WTC11 (cell line): ENCODE measurements around the gene CEP85. TPM values are rescaled to one million over a fixed set of nuclear protein-coding genes. Genes with fewer than 3 reads are reported as not detected.
"Not testable (repeated sequence)": the region's sequence is repeated elsewhere in the genome, so short reads cannot be mapped to it uniquely, and the experiment has no call there.

Experiments
- ATAC-seq: fragments of 200-7000 bp; cut with Tn5 transposase; 2 replicates; pipeline ENCODE4 v1.10.0; 2021; ENCODE audit warnings: mild to moderate bottlenecking, moderate library complexity
- CTCF ChIA-PET: fragments of 300-600 bp; sonication (Branson Sonifier 250); formaldehyde crosslinking; loops from one replicate; lab custom pipeline; 2021; ENCODE audit warnings: antibody characterized with exemption; lab: Charles Lee
- POLR2A ChIA-PET: fragments of 350-600 bp; sonication (Branson Sonifier 250); formaldehyde crosslinking; loops from one replicate; lab custom pipeline; 2021; ENCODE audit warnings: antibody characterized with exemption; lab: Charles Lee
- DNase-seq: peaks from one replicate; pipeline ENCODE4 v3.0.0; 2021; ENCODE audit warnings: low spot score
- H3K27ac Mint-ChIP-seq: 2 replicates; pipeline ENCODE4 v1.8.0; 2021; ENCODE audit warnings: mixed read lengths
- H3K27me3 Mint-ChIP-seq: 2 replicates; pipeline ENCODE4 v1.8.0; 2021; ENCODE audit warnings: low read depth, mild to moderate bottlenecking, moderate library complexity, mixed read lengths
- H3K36me3 Mint-ChIP-seq: 2 replicates; pipeline ENCODE4 v1.8.0; 2021; ENCODE audit warnings: mixed read lengths
- H3K4me1 Mint-ChIP-seq: 2 replicates; pipeline ENCODE4 v1.8.0; 2022; ENCODE audit warnings: mixed read lengths
- H3K4me3 Mint-ChIP-seq: 2 replicates; pipeline ENCODE4 v1.8.0; 2021; ENCODE audit warnings: mild to moderate bottlenecking, moderate library complexity, mixed read lengths
- H3K9me3 Mint-ChIP-seq: 2 replicates; pipeline ENCODE4 v1.8.0; 2021; ENCODE audit warnings: mixed read lengths
- EMX1 ChIP-seq: fragments of 250-450 bp; sonication (Bioruptor Pico); IDR thresholded peaks from 2 replicates; pipeline ENCODE4 v1.8.0; 2021; ENCODE audit warnings: mild to moderate bottlenecking
- JAZF1 ChIP-seq: fragments of 250-450 bp; sonication (Bioruptor Pico); IDR thresholded peaks from 2 replicates; pipeline ENCODE4 v1.9.0; 2021; ENCODE audit warnings: moderate library complexity, mild to moderate bottlenecking, inconsistent platforms
- NR1H2 ChIP-seq: sonication (generic); formaldehyde crosslinking; IDR thresholded peaks from 2 replicates; pipeline ENCODE4 v1.9.0; 2021; ENCODE audit warnings: mild to moderate bottlenecking, moderate library complexity, missing genetic modification reagents
- NR2C2 ChIP-seq: sonication (generic); formaldehyde crosslinking; IDR thresholded peaks from 2 replicates; pipeline ENCODE4 v1.8.0; 2022; ENCODE audit warnings: mild to moderate bottlenecking, missing genetic modification reagents
- SMAD4 ChIP-seq: sonication (generic); formaldehyde crosslinking; IDR thresholded peaks from 2 replicates; pipeline ENCODE4 v1.8.0; 2022; ENCODE audit warnings: mild to moderate bottlenecking, missing genetic modification reagents
- SP1 ChIP-seq: sonication (generic); formaldehyde crosslinking; conservative IDR thresholded peaks from 2 replicates; pipeline ENCODE4 v1.8.1; 2022; ENCODE audit warnings: missing genetic modification reagents
- ZNF232 ChIP-seq: sonication (generic); formaldehyde crosslinking; IDR thresholded peaks from 2 replicates; pipeline ENCODE4 v1.8.0; 2022; ENCODE audit warnings: mild to moderate bottlenecking, missing genetic modification reagents
- ZNF671 ChIP-seq: fragments of 250-450 bp; sonication (Bioruptor Pico); IDR thresholded peaks from 2 replicates; pipeline ENCODE4 v1.8.0; 2021; ENCODE audit warnings: mild to moderate bottlenecking
- total RNA-seq: library from RNA; stranded (reverse); gene quantifications from 3 replicates; pipeline ENCODE4 v1.2.3, GENCODE V29; 2021
- TF ChIP-seq, protein P1 (sequence below): sonication (generic); formaldehyde crosslinking; IDR thresholded peaks from 2 replicates; pipeline ENCODE4 v1.8.1; 2023; ENCODE audit warnings: mild to moderate bottlenecking, missing genetic modification reagents, borderline replicate concordance
- TF ChIP-seq, protein P2 (sequence below): sonication (generic); formaldehyde crosslinking; IDR thresholded peaks from 2 replicates; pipeline ENCODE4 v1.8.1; 2022; ENCODE audit warnings: missing genetic modification reagents, borderline replicate concordance
- TF ChIP-seq, protein P3 (sequence below): fragments of 250-450 bp; sonication (Bioruptor Pico); IDR thresholded peaks from 2 replicates; pipeline ENCODE4 v1.9.0; 2021; ENCODE audit warnings: mild to moderate bottlenecking
- TF ChIP-seq, protein P4 (sequence below): sonication (generic); formaldehyde crosslinking; IDR thresholded peaks from 2 replicates; pipeline ENCODE4 v1.8.1; 2023; ENCODE audit warnings: mild to moderate bottlenecking, missing genetic modification reagents, moderate library complexity
- TF ChIP-seq, protein P5 (sequence below): sonication (generic); formaldehyde crosslinking; IDR thresholded peaks from 2 replicates; pipeline ENCODE4 v1.8.1; 2023; ENCODE audit warnings: mild to moderate bottlenecking, missing genetic modification reagents
- TF ChIP-seq, protein P6 (sequence below): sonication (generic); formaldehyde crosslinking; IDR thresholded peaks from 2 replicates; pipeline ENCODE4 v1.8.1; 2022; ENCODE audit warnings: mild to moderate bottlenecking, missing genetic modification reagents, moderate library complexity, borderline replicate concordance
- TF ChIP-seq, protein P7 (sequence below): sonication (generic); formaldehyde crosslinking; IDR thresholded peaks from 2 replicates; pipeline ENCODE4 v1.8.0; 2022; ENCODE audit warnings: mild to moderate bottlenecking, missing genetic modification reagents
- TF ChIP-seq, protein P8 (sequence below): sonication (generic); formaldehyde crosslinking; IDR thresholded peaks from 2 replicates; pipeline ENCODE4 v1.8.0; 2023; ENCODE audit warnings: missing genetic modification reagents, mild to moderate bottlenecking, borderline replicate concordance

Gene CEP85
- total RNA-seq, 1 experiment from 2014 or later, result 40.8 TPM

DNA sequence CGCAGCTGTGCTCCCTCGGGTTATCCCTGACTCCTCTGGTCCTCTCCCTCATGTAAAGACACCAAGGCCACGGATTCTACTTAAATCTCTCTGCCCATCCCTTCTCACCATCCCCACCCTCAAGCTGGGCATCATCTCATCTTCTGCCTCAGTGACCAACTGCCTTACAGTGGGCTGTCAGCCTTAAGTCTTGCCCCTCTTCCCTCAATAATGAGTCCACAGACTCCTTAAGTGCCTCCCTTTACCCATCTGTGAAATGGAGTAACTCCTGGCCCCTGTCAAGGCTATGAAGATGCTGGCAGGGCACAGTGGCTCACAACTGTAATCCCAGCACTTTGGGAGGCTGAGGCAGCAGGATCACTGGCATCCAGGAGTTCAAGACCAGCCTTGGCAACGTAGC lies 57.9 kb downstream of the CEP85 start:
- Mint-ChIP-seq H3K4me1 (peaks cover 16% of the 10 kb centered on the region), H3K27me3 (no peaks in the 10 kb centered on the region; the same call in 1 of the 2 replicates), H3K27ac (no peak overlapping the region), H3K9me3 (no peaks in the 10 kb centered on the region), H3K4me3 (no peak overlapping the region), H3K36me3 (no peaks in the 10 kb centered on the region)
- TF ChIP-seq, protein P1, sequence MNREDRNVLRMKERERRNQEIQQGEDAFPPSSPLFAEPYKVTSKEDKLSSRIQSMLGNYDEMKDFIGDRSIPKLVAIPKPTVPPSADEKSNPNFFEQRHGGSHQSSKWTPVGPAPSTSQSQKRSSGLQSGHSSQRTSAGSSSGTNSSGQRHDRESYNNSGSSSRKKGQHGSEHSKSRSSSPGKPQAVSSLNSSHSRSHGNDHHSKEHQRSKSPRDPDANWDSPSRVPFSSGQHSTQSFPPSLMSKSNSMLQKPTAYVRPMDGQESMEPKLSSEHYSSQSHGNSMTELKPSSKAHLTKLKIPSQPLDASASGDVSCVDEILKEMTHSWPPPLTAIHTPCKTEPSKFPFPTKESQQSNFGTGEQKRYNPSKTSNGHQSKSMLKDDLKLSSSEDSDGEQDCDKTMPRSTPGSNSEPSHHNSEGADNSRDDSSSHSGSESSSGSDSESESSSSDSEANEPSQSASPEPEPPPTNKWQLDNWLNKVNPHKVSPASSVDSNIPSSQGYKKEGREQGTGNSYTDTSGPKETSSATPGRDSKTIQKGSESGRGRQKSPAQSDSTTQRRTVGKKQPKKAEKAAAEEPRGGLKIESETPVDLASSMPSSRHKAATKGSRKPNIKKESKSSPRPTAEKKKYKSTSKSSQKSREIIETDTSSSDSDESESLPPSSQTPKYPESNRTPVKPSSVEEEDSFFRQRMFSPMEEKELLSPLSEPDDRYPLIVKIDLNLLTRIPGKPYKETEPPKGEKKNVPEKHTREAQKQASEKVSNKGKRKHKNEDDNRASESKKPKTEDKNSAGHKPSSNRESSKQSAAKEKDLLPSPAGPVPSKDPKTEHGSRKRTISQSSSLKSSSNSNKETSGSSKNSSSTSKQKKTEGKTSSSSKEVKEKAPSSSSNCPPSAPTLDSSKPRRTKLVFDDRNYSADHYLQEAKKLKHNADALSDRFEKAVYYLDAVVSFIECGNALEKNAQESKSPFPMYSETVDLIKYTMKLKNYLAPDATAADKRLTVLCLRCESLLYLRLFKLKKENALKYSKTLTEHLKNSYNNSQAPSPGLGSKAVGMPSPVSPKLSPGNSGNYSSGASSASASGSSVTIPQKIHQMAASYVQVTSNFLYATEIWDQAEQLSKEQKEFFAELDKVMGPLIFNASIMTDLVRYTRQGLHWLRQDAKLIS, result no peak
- no peak for TF ChIP-seq EMX1
- TF ChIP-seq, protein P2, sequence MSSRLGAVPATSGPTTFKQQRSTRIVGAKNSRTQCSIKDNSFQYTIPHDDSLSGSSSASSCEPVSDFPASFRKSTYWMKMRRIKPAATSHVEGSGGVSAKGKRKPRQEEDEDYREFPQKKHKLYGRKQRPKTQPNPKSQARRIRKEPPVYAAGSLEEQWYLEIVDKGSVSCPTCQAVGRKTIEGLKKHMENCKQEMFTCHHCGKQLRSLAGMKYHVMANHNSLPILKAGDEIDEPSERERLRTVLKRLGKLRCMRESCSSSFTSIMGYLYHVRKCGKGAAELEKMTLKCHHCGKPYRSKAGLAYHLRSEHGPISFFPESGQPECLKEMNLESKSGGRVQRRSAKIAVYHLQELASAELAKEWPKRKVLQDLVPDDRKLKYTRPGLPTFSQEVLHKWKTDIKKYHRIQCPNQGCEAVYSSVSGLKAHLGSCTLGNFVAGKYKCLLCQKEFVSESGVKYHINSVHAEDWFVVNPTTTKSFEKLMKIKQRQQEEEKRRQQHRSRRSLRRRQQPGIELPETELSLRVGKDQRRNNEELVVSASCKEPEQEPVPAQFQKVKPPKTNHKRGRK (CRISPR knock-in tag), result no peak
- TF ChIP-seq, protein P3, sequence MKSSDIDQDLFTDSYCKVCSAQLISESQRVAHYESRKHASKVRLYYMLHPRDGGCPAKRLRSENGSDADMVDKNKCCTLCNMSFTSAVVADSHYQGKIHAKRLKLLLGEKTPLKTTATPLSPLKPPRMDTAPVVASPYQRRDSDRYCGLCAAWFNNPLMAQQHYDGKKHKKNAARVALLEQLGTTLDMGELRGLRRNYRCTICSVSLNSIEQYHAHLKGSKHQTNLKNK (CRISPR knock-in tag), result no peak
- no peak for TF ChIP-seq NR2C2 (CRISPR knock-in tag)
- TF ChIP-seq, protein P4, sequence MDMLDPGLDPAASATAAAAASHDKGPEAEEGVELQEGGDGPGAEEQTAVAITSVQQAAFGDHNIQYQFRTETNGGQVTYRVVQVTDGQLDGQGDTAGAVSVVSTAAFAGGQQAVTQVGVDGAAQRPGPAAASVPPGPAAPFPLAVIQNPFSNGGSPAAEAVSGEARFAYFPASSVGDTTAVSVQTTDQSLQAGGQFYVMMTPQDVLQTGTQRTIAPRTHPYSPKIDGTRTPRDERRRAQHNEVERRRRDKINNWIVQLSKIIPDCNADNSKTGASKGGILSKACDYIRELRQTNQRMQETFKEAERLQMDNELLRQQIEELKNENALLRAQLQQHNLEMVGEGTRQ, result no peak
- TF ChIP-seq ZNF232 (CRISPR knock-in tag), result no peak
- no peak for TF ChIP-seq SP1 (CRISPR knock-in tag)
- TF ChIP-seq, protein P5, sequence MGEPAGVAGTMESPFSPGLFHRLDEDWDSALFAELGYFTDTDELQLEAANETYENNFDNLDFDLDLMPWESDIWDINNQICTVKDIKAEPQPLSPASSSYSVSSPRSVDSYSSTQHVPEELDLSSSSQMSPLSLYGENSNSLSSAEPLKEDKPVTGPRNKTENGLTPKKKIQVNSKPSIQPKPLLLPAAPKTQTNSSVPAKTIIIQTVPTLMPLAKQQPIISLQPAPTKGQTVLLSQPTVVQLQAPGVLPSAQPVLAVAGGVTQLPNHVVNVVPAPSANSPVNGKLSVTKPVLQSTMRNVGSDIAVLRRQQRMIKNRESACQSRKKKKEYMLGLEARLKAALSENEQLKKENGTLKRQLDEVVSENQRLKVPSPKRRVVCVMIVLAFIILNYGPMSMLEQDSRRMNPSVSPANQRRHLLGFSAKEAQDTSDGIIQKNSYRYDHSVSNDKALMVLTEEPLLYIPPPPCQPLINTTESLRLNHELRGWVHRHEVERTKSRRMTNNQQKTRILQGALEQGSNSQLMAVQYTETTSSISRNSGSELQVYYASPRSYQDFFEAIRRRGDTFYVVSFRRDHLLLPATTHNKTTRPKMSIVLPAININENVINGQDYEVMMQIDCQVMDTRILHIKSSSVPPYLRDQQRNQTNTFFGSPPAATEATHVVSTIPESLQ (CRISPR knock-in tag), result no peak
- TF ChIP-seq, protein P6, sequence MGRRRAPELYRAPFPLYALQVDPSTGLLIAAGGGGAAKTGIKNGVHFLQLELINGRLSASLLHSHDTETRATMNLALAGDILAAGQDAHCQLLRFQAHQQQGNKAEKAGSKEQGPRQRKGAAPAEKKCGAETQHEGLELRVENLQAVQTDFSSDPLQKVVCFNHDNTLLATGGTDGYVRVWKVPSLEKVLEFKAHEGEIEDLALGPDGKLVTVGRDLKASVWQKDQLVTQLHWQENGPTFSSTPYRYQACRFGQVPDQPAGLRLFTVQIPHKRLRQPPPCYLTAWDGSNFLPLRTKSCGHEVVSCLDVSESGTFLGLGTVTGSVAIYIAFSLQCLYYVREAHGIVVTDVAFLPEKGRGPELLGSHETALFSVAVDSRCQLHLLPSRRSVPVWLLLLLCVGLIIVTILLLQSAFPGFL (CRISPR knock-in tag), result no peak
- TF ChIP-seq SMAD4 (CRISPR knock-in tag), result no peak
- no peak for TF ChIP-seq ZNF671 (CRISPR knock-in tag)
- TF ChIP-seq, protein P7, sequence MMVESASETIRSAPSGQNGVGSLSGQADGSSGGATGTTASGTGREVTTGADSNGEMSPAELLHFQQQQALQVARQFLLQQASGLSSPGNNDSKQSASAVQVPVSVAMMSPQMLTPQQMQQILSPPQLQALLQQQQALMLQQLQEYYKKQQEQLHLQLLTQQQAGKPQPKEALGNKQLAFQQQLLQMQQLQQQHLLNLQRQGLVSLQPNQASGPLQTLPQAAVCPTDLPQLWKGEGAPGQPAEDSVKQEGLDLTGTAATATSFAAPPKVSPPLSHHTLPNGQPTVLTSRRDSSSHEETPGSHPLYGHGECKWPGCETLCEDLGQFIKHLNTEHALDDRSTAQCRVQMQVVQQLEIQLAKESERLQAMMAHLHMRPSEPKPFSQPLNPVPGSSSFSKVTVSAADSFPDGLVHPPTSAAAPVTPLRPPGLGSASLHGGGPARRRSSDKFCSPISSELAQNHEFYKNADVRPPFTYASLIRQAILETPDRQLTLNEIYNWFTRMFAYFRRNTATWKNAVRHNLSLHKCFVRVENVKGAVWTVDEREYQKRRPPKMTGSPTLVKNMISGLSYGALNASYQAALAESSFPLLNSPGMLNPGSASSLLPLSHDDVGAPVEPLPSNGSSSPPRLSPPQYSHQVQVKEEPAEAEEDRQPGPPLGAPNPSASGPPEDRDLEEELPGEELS (CRISPR knock-in tag), result no peak
- TF ChIP-seq, protein P8, sequence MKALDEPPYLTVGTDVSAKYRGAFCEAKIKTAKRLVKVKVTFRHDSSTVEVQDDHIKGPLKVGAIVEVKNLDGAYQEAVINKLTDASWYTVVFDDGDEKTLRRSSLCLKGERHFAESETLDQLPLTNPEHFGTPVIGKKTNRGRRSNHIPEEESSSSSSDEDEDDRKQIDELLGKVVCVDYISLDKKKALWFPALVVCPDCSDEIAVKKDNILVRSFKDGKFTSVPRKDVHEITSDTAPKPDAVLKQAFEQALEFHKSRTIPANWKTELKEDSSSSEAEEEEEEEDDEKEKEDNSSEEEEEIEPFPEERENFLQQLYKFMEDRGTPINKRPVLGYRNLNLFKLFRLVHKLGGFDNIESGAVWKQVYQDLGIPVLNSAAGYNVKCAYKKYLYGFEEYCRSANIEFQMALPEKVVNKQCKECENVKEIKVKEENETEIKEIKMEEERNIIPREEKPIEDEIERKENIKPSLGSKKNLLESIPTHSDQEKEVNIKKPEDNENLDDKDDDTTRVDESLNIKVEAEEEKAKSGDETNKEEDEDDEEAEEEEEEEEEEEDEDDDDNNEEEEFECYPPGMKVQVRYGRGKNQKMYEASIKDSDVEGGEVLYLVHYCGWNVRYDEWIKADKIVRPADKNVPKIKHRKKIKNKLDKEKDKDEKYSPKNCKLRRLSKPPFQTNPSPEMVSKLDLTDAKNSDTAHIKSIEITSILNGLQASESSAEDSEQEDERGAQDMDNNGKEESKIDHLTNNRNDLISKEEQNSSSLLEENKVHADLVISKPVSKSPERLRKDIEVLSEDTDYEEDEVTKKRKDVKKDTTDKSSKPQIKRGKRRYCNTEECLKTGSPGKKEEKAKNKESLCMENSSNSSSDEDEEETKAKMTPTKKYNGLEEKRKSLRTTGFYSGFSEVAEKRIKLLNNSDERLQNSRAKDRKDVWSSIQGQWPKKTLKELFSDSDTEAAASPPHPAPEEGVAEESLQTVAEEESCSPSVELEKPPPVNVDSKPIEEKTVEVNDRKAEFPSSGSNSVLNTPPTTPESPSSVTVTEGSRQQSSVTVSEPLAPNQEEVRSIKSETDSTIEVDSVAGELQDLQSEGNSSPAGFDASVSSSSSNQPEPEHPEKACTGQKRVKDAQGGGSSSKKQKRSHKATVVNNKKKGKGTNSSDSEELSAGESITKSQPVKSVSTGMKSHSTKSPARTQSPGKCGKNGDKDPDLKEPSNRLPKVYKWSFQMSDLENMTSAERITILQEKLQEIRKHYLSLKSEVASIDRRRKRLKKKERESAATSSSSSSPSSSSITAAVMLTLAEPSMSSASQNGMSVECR (CRISPR knock-in tag), result no peak
- TF ChIP-seq NR1H2 (CRISPR knock-in tag), result no peak
- no peak for TF ChIP-seq JAZF1 (CRISPR knock-in tag)
- DNase-seq, result no peak
- POLR2A ChIA-PET, result no interaction called here
- CTCF ChIA-PET, result interaction anchor here (0.8 to 2.1 kb wide), 3 partner anchors 23 to 30 kb away, joined by 3 to 7 read pairs (median 5); partner anchors contain the start of gene CD52
- no peak for ATAC-seq

DNA sequence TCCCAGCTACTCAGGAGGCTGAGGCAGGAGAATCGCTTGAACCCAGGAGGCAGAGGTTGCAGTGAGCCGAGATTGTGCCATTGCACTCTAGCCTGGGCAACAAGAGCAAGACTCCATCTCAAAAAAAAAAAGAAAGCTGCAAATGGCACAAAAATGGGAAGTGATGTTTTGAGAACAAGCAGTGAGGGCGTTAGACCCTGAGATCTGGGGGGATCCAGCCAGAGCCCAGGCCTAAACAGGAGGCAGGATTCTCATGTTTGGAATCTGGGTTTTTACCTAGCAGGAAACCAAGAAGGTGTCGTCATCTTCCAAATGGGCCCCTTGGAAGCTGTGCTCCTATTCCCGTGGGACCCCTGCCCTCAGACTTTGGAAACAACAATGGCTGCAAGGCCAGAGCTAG lies 58.7 kb downstream of the CEP85 start:
- not testable (repeated sequence) for H3K27me3 Mint-ChIP-seq, H3K4me3 Mint-ChIP-seq, H3K27ac Mint-ChIP-seq, DNase-seq, H3K36me3 Mint-ChIP-seq, H3K9me3 Mint-ChIP-seq, ATAC-seq
- peaks cover 16% of the 10 kb centered on the region for H3K4me1 Mint-ChIP-seq
- POLR2A ChIA-PET, result interaction anchor here (0.5 to 0.6 kb wide), 2 partner anchors 15 to 922 kb away, joined by 3 to 5 read pairs; no protein-coding TSS in a partner anchor
- CTCF ChIA-PET, result interaction anchor here (0.8 to 2.1 kb wide), 2 partner anchors 23 to 29 kb away, joined by 3 to 5 read pairs; no protein-coding TSS in a partner anchor
